Kidney (tissue), 14 donors: ENCODE measurements around the gene PANK2. TPM values are rescaled to one million over a fixed set of nuclear protein-coding genes. Genes with fewer than 3 reads are reported as not detected.

Experiments
- DNase-seq, 5 donors: peaks; one replicate each; pipeline ENCODE4 v3.0.0-alpha.2; 2013 to 2020
- FAIRE-seq: peaks from 2 replicates; lab custom pipeline; 2012; peaks lifted over from hg19 to GRCh38; lab: Jason Lieb, UNC
- H3K27ac ChIP-seq, 2 donors: one replicate each; pipeline ENCODE4 v1.7.0; 2013; ENCODE audit warnings: low read depth in 2 of 2, low read length in 2 of 2, inconsistent platforms in 1 of 2
- H3K27me3 ChIP-seq: one replicate; pipeline ENCODE4 v1.7.1; 2013; ENCODE audit warnings: low read length, inconsistent platforms; ENCODE audit not compliant: control insufficient read depth, insufficient read depth
- H3K36me3 ChIP-seq, 3 donors: one replicate each; pipeline versions ENCODE4 v1.7.0 to v1.7.1; 2013; ENCODE audit warnings: low read length in 3 of 3, control low read depth in 1 of 3, inconsistent platforms in 1 of 3; ENCODE audit not compliant: insufficient read depth in 3 of 3, control insufficient read depth in 2 of 3
- H3K4me1 ChIP-seq, 3 donors: one replicate each; pipeline versions ENCODE4 v1.7.0 to v1.7.1; 2013; ENCODE audit warnings: low read length in 3 of 3, inconsistent platforms in 1 of 3, low read depth in 1 of 3; ENCODE audit not compliant: control insufficient read depth in 2 of 3, insufficient read depth in 2 of 3
- H3K4me3 ChIP-seq, 3 donors: one replicate each; pipeline versions ENCODE4 v1.7.0 to v1.8.1; 2013; ENCODE audit warnings: low read length in 3 of 3, control low read depth in 1 of 3, inconsistent platforms in 1 of 3
- H3K9ac ChIP-seq, 3 donors: one replicate each; pipeline versions ENCODE4 v1.7.0 to v1.7.1; 2013; ENCODE audit warnings: low read length in 3 of 3, control low read depth in 1 of 3, inconsistent platforms in 1 of 3
- H3K9me3 ChIP-seq, 3 donors: one replicate each; pipeline versions ENCODE4 v1.7.0 to v1.7.1; 2013; ENCODE audit warnings: low read length in 3 of 3, control low read depth in 1 of 3, inconsistent platforms in 1 of 3; ENCODE audit not compliant: control insufficient read depth in 2 of 3, insufficient read depth in 1 of 3
- CTCF ChIP-seq: IDR thresholded peaks from 3 replicates; pipeline ENCODE4 v1.5.1; 2012; ENCODE audit warnings: mild to moderate bottlenecking, moderate library complexity, borderline replicate concordance; ENCODE audit not compliant: insufficient read depth; ENCODE audit errors: extremely low read depth
- intact Hi-C: fragments of 100-400 bp; cut with DNase I; formaldehyde crosslinking; loops from one replicate; pipeline ENCODE4 v1.11.1; 2022
- polyA plus RNA-seq: library from polyadenylated mRNA; stranded (reverse); fragments of 350-450 nt; fragmentation: Illumina TruSeq; extraction: RNeasy Lipid Tissue Mini Kit (QIAGEN cat#74804); gene quantifications from one replicate; pipeline ENCODE4 v1.2.3, GENCODE V29; 2014; ENCODE audit warnings: low read depth, low replicate concordance; ENCODE audit not compliant: insufficient read depth
- total RNA-seq: library from RNA; stranded (reverse); fragmentation: NEBNext Ultra II Directional; extraction: Animal tissue kit (Norgen Biotek cat#: 25700); gene quantifications from one replicate; pipeline ENCODE4 v1.2.1, GENCODE V29; 2021
- donor health status: control.
- donor health status: control.
- donor health status: control.
- donor health status: control.
- donor health status: control.
- donor health status: DM: yes; HTN: yes; CAD: no.
- donor health status: Normal renal cell carcinoma (clear cell type).

Gene PANK2
- total and polyA plus RNA-seq, 2 donors from 2014 or later = 26.8 to 44.9 TPM

DNA sequence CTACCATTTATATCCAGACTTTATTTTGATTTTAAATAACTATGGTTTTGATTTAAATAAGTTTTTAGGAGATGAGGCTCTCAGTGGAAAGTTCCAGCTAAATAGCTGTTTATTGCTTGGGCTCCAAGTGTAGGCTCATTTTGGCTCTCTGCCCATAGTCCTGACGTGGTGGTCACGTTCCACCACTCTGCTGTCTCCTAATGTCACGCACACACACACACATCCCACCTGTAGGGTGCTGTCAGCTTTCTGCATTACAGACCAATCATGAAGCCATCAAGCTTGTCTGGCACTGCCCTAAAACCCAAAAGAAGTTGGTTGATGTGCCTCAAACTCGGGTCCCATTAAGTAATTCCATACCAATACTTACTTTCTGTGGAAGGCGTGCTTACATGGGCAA, 45.4 kb downstream of the PANK2 start:
- Histone ChIP-seq H3K27me3 (no peaks in the 10 kb centered on the region), H3K27ac (peak overlapping the region in 1 of 2 donors; percentile 3), H3K4me1 (peaks cover 0 to 39% (median 35%) of the 10 kb centered on the region in 3 donors), H3K9me3 (no peaks in the 10 kb centered on the region), H3K36me3 (no peaks in the 10 kb centered on the region), H3K4me3 (no peak overlapping the region), H3K9ac (no peak overlapping the region)
- intact Hi-C loops = no loop called here
- DNase-seq = peak in 1 of 5 donors; percentile 73
- TF ChIP-seq CTCF = no peak
- no peak for FAIRE-seq

GRCh38 chr20:3935295-3935955, 46.2 kb downstream of the PANK2 start:
- Histone ChIP-seq H3K4me3 (no peak overlapping the region), H3K36me3 (no peaks in the 10 kb centered on the region), H3K9ac (no peak overlapping the region), H3K27me3 (no peaks in the 10 kb centered on the region), H3K9me3 (no peaks in the 10 kb centered on the region), H3K27ac (peak overlapping the region in 1 of 2 donors; percentile 8), H3K4me1 (peaks cover 0 to 33% (median 31%) of the 10 kb centered on the region in 3 donors)
- FAIRE-seq (no peak), DNase-seq (peak in 1 of 5 donors; percentile 64)
- TF ChIP-seq CTCF = no peak
- intact Hi-C loops = no loop called here

DNA sequence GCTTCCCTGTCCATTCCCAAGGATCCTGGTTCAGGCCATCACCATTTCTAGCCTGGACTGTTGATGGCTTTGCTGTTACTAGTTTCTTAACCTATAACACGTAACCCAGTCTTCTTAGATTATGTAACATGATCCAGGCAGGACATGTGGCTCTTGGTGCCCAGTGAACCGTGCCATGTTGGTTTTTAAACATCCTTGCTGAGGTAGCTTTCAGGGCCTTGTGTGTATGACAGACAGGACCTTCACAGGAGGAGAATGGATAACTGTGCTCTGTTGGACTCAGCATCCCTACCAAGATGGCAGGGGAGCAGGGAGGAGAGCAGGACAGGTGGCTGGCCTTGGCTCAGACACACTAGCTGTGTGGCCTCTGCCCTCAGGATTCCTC, 46.8 kb downstream of the PANK2 start:
- intact Hi-C loops = no loop called here
- H3K9ac ChIP-seq = no peak overlapping the region
- FAIRE-seq = no peak

More for the DNA sequence above, 46.8 kb downstream of the PANK2 start:
- no peak for TF ChIP-seq CTCF
- Histone ChIP-seq H3K9me3 (no peaks in the 10 kb centered on the region), H3K27ac (no peak overlapping the region), H3K27me3 (no peaks in the 10 kb centered on the region), H3K4me1 (peaks cover 0 to 28% (median 28%) of the 10 kb centered on the region in 3 donors), H3K36me3 (no peaks in the 10 kb centered on the region), H3K4me3 (no peak overlapping the region)
- DNase-seq = peak in 2 of 5 donors; percentile 35 to 45
